GM12878 (cell line): ENCODE measurements around the gene ANO10. TPM values are rescaled to one million over a fixed set of nuclear protein-coding genes. Genes with fewer than 3 reads are reported as not detected.
"Not testable (repeated sequence)": the region's sequence is repeated elsewhere in the genome, so short reads cannot be mapped to it uniquely, and the experiment has no call there.

Experiments used
- ATAC-seq: fragments of 200-7000 bp; cut with Tn5 transposase; 3 replicates; pipeline ENCODE4 v1.9.1; 2020; ENCODE audit warnings: mild to moderate bottlenecking, moderate library complexity
- BruUV-seq: library from RNA; stranded (reverse); fragments of 400-500 nt; replicated peaks from 2 replicates; lab custom pipeline; 2021; lab: Mats Ljungman, UMichigan
- CTCF ChIA-PET: fragments of 300-600 bp; sonication (Branson Sonifier 250); formaldehyde crosslinking; extraction: SDS; loops from one replicate; lab custom pipeline; 2021; ENCODE audit warnings: inconsistent platforms; lab: Yijun Ruan, JAX
- POLR2A ChIA-PET: fragments of 350-600 bp; formaldehyde crosslinking; extraction: SDS; loops from one replicate; lab custom pipeline; 2021; ENCODE audit warnings: inconsistent platforms; lab: Charles Lee
- RAD21 ChIA-PET: fragments of 300-600 bp; sonication (Branson Sonifier 250); formaldehyde crosslinking; loops from one replicate; lab custom pipeline; 2023; ENCODE audit warnings: antibody characterized with exemption; ENCODE audit not compliant: unreplicated experiment; lab: Charles Lee
- SMC1A ChIA-PET: fragments of 300-600 bp; sonication (Branson Sonifier 250); formaldehyde crosslinking; loops from one replicate; lab custom pipeline; 2023; ENCODE audit not compliant: unreplicated experiment, uncharacterized antibody; lab: Charles Lee
- DNase-seq: peaks from one replicate; pipeline ENCODE4 v3.0.0-alpha.2; 2011; ENCODE audit warnings: low read depth, low spot score
- FAIRE-seq: peaks from 3 replicates; lab custom pipeline; 2011; peaks lifted over from hg19 to GRCh38; lab: Jason Lieb, UNC
- H2AFZ ChIP-seq: 2 replicates; pipeline ENCODE4 v1.6.0; 2011; ENCODE audit warnings: low read depth, low read length, control low read depth; ENCODE audit not compliant: control insufficient read depth
- H3K27ac ChIP-seq: 2 replicates; pipeline ENCODE4 v1.5.1; 2011; ENCODE audit warnings: control low read depth; ENCODE audit not compliant: control insufficient read depth, insufficient read depth
- H3K27me3 ChIP-seq, 2 experiments: replicated peaks in 1 of 2; 2 replicates each; pipeline versions ENCODE4 v1.6.0 to v1.6.1; 2011; ENCODE audit warnings: low read length in 1 of 2; ENCODE audit not compliant: control insufficient read depth in 2 of 2, insufficient read depth in 2 of 2
- H3K36me3 ChIP-seq, 2 experiments: 2 replicates each; pipeline ENCODE4 v1.5.1; 2011; ENCODE audit warnings: low read length in 1 of 2; ENCODE audit not compliant: control insufficient read depth in 2 of 2, insufficient read depth in 2 of 2
- H3K4me1 ChIP-seq: 2 replicates; pipeline ENCODE4 v1.6.1; 2011; ENCODE audit warnings: mild to moderate bottlenecking, low read length, moderate library complexity, mixed read lengths; ENCODE audit not compliant: control insufficient read depth, insufficient read depth
- H3K4me2 ChIP-seq: 2 replicates; pipeline ENCODE4 v1.6.0; 2011; ENCODE audit warnings: control low read depth; ENCODE audit not compliant: control insufficient read depth, insufficient read depth
- H3K4me3 ChIP-seq: fragments of 200-600 bp; sonication (generic); 2 replicates; pipeline ENCODE4 v1.5.1; 2016
- H3K79me2 ChIP-seq: 2 replicates; pipeline ENCODE4 v1.6.0; 2011; ENCODE audit warnings: low read length; ENCODE audit not compliant: control insufficient read depth, insufficient read depth
- H3K9ac ChIP-seq: 2 replicates; pipeline ENCODE4 v1.8.0; 2011; ENCODE audit warnings: low read length, control low read depth, mixed read lengths; ENCODE audit not compliant: control insufficient read depth, insufficient read depth
- H3K9me3 ChIP-seq: replicated peaks from 3 replicates; pipeline ENCODE4 v1.5.1; 2011; ENCODE audit warnings: mild to moderate bottlenecking, low read length; ENCODE audit not compliant: control insufficient read depth, insufficient read depth
- H4K20me1 ChIP-seq: 2 replicates; pipeline ENCODE4 v1.6.0; 2011; ENCODE audit not compliant: control insufficient read depth, insufficient read depth
- CTCF ChIP-seq, 3 experiments: IDR thresholded peaks in 2 of 3; conservative IDR thresholded peaks in 1 of 3; 2 replicates each; pipeline ENCODE4 v1.5.1; 2011; ENCODE audit warnings: low read depth in 3 of 3, low read length in 3 of 3, mild to moderate bottlenecking in 3 of 3, control low read depth in 2 of 3, moderate library complexity in 2 of 3, inconsistent platforms in 1 of 3, mixed read lengths in 1 of 3; ENCODE audit not compliant: control insufficient read depth in 2 of 3, insufficient read depth in 1 of 3; ENCODE audit errors: extremely low read depth in 1 of 3
- RAD21 ChIP-seq: IDR thresholded peaks from 2 replicates; pipeline ENCODE4 v1.6.1; 2011; ENCODE audit warnings: mild to moderate bottlenecking, low read depth, low read length, moderate library complexity; ENCODE audit not compliant: insufficient read depth
- SMC3 ChIP-seq: IDR thresholded peaks from 2 replicates; pipeline ENCODE4 v1.6.1; 2011; ENCODE audit warnings: low read length, improper control_type of control experiment, borderline replicate concordance
- ZNF24 ChIP-seq: fragments of 450-650 bp; IDR thresholded peaks from 2 replicates; pipeline ENCODE4 v1.6.1; 2017; ENCODE audit warnings: antibody characterized with exemption, mild to moderate bottlenecking
- WGBS: methylation state at CpG from one replicate; pipeline ENCODE4 v1.1.6; 2016; ENCODE audit warnings: low lambda C conversion rate; ENCODE audit not compliant: insufficient replicate concordance, insufficient coverage; ENCODE audit errors: missing lambda C conversion rate; 5-methylcytosine and 5-hydroxymethylcytosine counted together
- in situ Hi-C: fragments of 300-500 bp; cut with MboI; formaldehyde crosslinking; loops from 9 replicates; pipeline ENCODE4 v1.14.3; 2018; ENCODE audit warnings: mixed read lengths
- intact Hi-C: fragments of 100-400 bp; cut with micrococcal nuclease; formaldehyde crosslinking; loops from one replicate; pipeline ENCODE4 v1.14.2; 2022; ENCODE audit not compliant: unreplicated experiment
- polyA plus RNA-seq, 11 experiments: library from polyadenylated mRNA; depleted of rRNA in 4 of 11; unstranded in 6 of 11; stranded (reverse) in 5 of 11; fragments of >200 nt; fragmentation: Nextera tagmentation in 4 of 11; fragmentation: Illumina TruSeq in 1 of 11; extraction: Ambion mirVana in 4 of 11; extraction: Trizol in 1 of 11; gene quantifications; 1 replicate in 1 of 11; 2 replicates in 10 of 11; pipeline versions ENCODE4 v1.2.1 to v1.2.3, GENCODE V29; 2011 to 2016; ENCODE audit warnings: inconsistent platforms in 2 of 11, missing spikeins in 2 of 11, low read depth in 1 of 11
- total RNA-seq, 4 experiments: library from RNA; depleted of rRNA in 3 of 4; stranded (reverse); fragments of >200 nt in 3 of 4; fragmentation: Illumina TruSeq in 1 of 4; extraction: Trizol in 1 of 4; gene quantifications; 2 replicates each; pipeline versions ENCODE4 v1.2.1 to v1.2.3, GENCODE V29; 2013 to 2021

Gene ANO10
- total and polyA plus RNA-seq, 10 of the 15 experiments (the other 5 are each of a cell fraction or from before 2014, with no cell fraction given), result 0.29 to 21.9 (median 1.6) TPM

GRCh38 chr3:43544277-43544676 lies 77.5 kb downstream of the ANO10 start:
- H3K79me2 ChIP-seq, H3K9ac ChIP-seq, H3K27ac ChIP-seq, H3K4me1 ChIP-seq, H3K9me3 ChIP-seq, H3K36me3 ChIP-seq, H3K27me3 ChIP-seq, H2AFZ ChIP-seq, BruUV-seq, POLR2A ChIA-PET, H3K4me3 ChIP-seq, H4K20me1 ChIP-seq, H3K4me2 ChIP-seq: not testable (repeated sequence)
- FAIRE-seq (peak; percentile 83), DNase-seq (peak; percentile 12), ATAC-seq (peak; percentile 89)
- TF ChIP-seq RAD21, result peak; percentile 69
- TF ChIP-seq CTCF (IDR thresholded peaks at IDR 0.05 in 2 of 3, conservative IDR thresholded peaks at IDR 0.05 in 1 of 3; ENCODE audit: control insufficient read depth in 2 of 3, extremely low read depth in 1 of 3, insufficient read depth in 1 of 3, low read depth in 3 of 3, low read length in 3 of 3), result peak; percentile 28 to 63 (median 43); a peak in 5 of 6 replicates
- peak; percentile 67; the same call in 1 of the 2 replicates for TF ChIP-seq SMC3
- peak; percentile 92 for TF ChIP-seq ZNF24
- intact Hi-C loops, result loop anchor here (1.0 to 10.0 kb wide), 4 partner anchors 94 to 654 kb away; no protein-coding TSS in a partner anchor
- WGBS, result 66% methylated on average over 3 of the region's 3 CpGs
- ChIA-PET SMC1A (interaction anchor here (1.0 to 2.0 kb wide), 6 partner anchors 9 to 422 kb away, joined by 3 to 7 read pairs (median 4); no protein-coding TSS in a partner anchor), CTCF (interaction anchor here (0.7 to 1.7 kb wide), 10 partner anchors 9 to 654 kb away, joined by 3 to 6 read pairs (median 4); no protein-coding TSS in a partner anchor), RAD21 (interaction anchor here (0.8 to 1.0 kb wide), 2 partner anchors 93 to 215 kb away, joined by 3 to 5 read pairs; no protein-coding TSS in a partner anchor)
- in situ Hi-C loops, result loop anchor here (10.0 kb wide), 1 partner anchor 651 kb away; no protein-coding TSS in a partner anchor
